Measurements from ENCODE around the gene PNP. TPM values are rescaled to one million over a fixed set of nuclear protein-coding genes. Genes with fewer than 3 reads are reported as not detected.

PNP gene
- total RNA-seq, 4 donors from 2014 or later = 51.4 to 70.1 (median 53.7) TPM

DNA sequence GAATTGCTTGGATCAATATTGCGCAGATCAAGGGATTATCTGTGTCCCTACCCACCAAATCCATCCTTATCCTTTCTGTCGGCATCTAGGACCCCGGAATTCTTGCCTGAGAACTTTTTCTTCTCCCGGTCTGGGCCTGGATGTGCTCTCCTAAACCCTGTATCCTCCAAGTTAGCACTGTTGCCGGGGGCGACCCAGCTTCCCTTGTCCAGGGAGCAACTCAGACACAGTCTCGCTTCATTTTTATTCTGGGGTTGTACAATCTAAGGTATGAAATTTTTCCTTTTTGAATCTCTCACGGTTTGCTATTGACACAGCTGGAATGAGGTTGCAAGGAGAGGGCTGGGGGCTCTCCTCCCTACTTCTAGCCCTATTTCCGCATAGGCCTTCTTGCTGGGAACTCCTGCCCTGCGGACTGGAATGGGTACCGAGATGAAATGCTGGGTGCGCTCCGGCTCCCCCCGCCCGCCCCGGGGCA, 403 bp upstream of the PNP start:
- no peak for DNase-seq
- Histone ChIP-seq H3K27me3 (no peaks in the 10 kb centered on the region), H3K27ac (peak overlapping the region; percentile 83 to 96 (median 92)), H3K9me3 (no peaks in the 10 kb centered on the region), H3K36me3 (peaks cover 0 to 15% (median 0%) of the 10 kb centered on the region in 3 donors), H3K4me3 (peak overlapping the region; percentile 73 to 88 (median 82)), H3K4me1 (peaks cover 0 to 12% (median 6%) of the 10 kb centered on the region in 4 donors)
- TF ChIP-seq CTCF (IDR thresholded peaks at IDR 0.05) = no peak
- no peak for TF ChIP-seq POLR2A (IDR thresholded peaks at IDR 0.05)

DNA sequence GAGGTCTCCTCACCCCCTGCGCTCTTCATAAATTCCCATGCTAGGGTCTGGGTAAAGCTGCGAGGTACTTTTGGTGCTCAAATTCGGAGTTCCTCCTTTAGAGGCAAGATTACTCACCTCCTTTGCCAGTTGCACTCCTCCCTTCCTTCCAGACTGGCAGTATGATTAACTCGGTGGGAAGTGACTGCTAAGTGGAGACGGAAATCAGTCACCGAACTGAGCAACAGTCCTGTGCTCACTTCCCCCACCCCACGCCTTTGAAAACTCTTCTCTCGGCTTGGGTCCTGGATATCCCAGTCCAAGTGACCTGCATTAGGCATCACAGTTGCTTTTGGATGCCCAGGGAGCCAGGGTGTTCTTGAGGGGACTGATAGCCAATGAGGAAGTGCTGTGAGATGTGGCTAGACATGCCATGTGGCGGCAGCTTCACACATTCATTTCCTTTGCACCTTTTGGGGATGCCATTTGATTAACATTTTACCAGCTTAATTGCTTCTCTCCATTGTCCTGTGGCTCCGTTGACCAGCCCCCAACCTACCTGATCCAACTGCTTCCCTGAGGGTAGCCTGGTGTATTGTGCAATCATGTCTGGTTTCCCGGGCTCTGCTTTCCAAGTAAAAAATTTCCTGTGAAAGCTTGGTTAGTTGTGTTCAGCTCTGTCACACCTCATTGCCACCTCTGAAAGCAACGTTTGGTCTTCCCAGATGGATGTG, 840 bp downstream of the PNP start:
- Histone ChIP-seq H3K9me3 (no peaks in the 10 kb centered on the region), H3K27me3 (no peaks in the 10 kb centered on the region), H3K36me3 (peaks cover 0 to 27% (median 0%) of the 10 kb centered on the region in 3 donors), H3K4me3 (peak overlapping the region; percentile 73 to 88 (median 82)), H3K4me1 (peaks cover 0 to 12% (median 6%) of the 10 kb centered on the region in 4 donors), H3K27ac (peak overlapping the region; percentile 83 to 96 (median 92))
- TF ChIP-seq CTCF (IDR thresholded peaks at IDR 0.05) = no peak
- TF ChIP-seq POLR2A (IDR thresholded peaks at IDR 0.05) = peak in 1 of 2 donors; percentile 14
- DNase-seq = peak; percentile 61 to 71 (median 63)

GRCh38 chr14:20470603-20470901, 1.3 kb downstream of the PNP start:
- Histone ChIP-seq H3K9me3 (no peaks in the 10 kb centered on the region), H3K4me1 (peaks cover 0 to 12% (median 6%) of the 10 kb centered on the region in 4 donors), H3K27me3 (no peaks in the 10 kb centered on the region), H3K36me3 (peaks cover 0 to 32% (median 0%) of the 10 kb centered on the region in 3 donors), H3K4me3 (peak overlapping the region; percentile 73 to 88 (median 82)), H3K27ac (peak overlapping the region; percentile 83 to 96 (median 92))
- no peak for DNase-seq
- TF ChIP-seq CTCF (IDR thresholded peaks at IDR 0.05) (no peak), POLR2A (IDR thresholded peaks at IDR 0.05) (no peak)

DNA sequence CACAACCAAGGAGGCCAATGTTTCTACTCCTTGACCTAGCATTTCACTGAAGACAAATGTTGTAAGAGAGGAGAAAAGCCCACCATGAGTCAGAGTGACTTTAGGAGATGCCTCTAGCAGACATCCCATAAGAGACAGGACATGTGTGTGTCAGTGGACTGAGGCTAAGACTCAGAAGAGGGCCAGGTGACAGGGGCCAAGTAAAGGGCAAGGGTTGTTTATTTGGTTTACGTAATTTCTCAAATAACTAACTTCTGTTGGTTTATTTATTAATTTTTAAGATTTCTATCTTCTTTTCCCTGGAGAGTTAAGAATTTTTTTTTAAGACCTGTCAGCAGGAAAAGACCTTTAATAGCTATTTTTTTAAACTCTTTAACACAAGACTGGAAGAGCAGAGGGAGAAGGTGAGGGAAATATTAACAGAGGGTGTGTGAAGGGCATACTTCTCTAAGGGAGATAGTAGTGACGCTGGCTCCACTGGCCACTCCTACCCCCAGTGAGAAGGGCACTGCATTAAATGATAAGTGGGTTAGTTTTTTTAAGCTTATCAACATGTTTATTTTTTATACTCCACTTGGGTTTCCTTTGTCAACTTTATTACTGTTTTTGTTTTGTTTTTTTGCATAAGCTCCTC, 3.4 kb downstream of the PNP start:
- Histone ChIP-seq H3K27me3 (no peaks in the 10 kb centered on the region), H3K4me3 (no peak overlapping the region), H3K27ac (no peak overlapping the region), H3K36me3 (peaks cover 0 to 52% (median 0%) of the 10 kb centered on the region in 3 donors), H3K9me3 (no peaks in the 10 kb centered on the region), H3K4me1 (peaks cover 0 to 21% (median 16%) of the 10 kb centered on the region in 4 donors)
- TF ChIP-seq POLR2A (IDR thresholded peaks at IDR 0.05) = no peak
- no peak for TF ChIP-seq CTCF (IDR thresholded peaks at IDR 0.05)
- no peak for DNase-seq

GRCh38 chr14:20476776-20477175, 7.6 kb downstream of the PNP start:
- peaks cover 0 to 54% (median 0%) of the 10 kb centered on the region in 3 donors for H3K36me3 ChIP-seq
- H3K4me3 ChIP-seq = no peak overlapping the region
- H3K4me1 ChIP-seq = peaks cover 0 to 20% (median 11%) of the 10 kb centered on the region in 4 donors
- no peaks in the 10 kb centered on the region for H3K27me3 ChIP-seq
- H3K9me3 ChIP-seq = no peaks in the 10 kb centered on the region
- H3K27ac ChIP-seq = peak overlapping the region; percentile 11 to 75 (median 30)
- no peak for DNase-seq
- TF ChIP-seq CTCF (IDR thresholded peaks at IDR 0.05) = no peak
- TF ChIP-seq POLR2A (IDR thresholded peaks at IDR 0.05) = no peak
